Activated effector memory CD4-positive, alpha-beta T cell treated with Interleukin-2 at 50 U/mL for 16 hours (primary cell): Measurements from ENCODE around the gene PIGT.

Source experiments
- DNase-seq: peaks from one replicate; pipeline ENCODE4 v3.0.0-alpha.2; 2020

The PIGT gene

DNA sequence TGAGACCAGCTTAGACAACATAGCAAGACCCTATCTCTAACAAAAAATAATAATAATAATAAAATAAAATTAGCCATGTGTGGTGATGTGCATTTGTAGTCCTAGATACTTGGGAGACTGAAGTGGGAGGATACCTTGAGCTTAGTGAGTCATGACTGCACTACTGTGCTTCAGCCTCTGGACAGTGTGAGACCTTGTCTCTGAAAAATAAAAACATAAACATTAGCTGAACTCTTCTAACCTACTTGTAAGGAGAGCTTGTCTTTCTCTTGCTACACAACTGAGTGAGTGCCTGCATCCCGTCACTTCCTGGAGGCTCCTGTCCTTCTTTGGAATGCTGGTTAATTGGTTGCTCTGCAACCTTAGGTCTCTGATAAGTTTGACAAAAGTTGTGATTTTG lies 13.0 kb upstream of the PIGT start:
- no peak for DNase-seq

GRCh38 chr20:45404438-45404837 lies 11.5 kb upstream of the PIGT start:
- no peak for DNase-seq

DNA sequence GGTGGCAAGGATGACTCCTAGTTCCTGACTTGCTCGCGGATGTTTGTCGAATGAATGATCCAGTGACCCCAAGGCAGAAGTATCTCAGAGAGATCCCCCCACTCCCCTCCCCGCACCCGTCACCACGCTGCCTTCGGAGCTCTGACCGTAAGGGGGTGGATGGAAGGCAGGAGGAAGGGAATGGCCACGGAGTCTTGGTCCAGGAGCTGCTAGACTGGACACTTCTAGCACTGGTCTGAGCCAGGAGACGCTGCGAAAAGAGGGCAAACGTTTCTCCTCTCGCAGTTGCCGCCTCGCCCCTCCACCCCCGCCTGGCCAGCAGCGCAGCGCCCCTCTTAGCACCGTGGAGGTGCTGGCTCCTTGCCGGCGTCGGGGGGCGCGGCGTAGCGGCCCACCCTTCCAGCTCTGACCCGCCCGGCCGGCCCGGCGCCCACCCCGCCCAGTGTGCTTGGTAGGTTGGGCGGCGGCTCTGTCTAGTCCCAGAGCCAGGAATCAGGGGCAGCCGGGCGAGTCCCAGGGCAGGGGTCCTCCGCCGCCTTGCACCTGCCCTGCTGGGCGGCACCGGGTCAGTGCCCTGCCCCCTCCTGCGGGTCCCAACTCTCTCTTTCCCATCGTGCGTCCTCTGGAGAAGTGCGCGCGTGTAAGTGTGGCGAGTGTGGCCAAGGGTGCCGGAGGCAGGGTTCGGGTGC lies 10.2 kb upstream of the PIGT start:
- DNase-seq = no peak

DNA sequence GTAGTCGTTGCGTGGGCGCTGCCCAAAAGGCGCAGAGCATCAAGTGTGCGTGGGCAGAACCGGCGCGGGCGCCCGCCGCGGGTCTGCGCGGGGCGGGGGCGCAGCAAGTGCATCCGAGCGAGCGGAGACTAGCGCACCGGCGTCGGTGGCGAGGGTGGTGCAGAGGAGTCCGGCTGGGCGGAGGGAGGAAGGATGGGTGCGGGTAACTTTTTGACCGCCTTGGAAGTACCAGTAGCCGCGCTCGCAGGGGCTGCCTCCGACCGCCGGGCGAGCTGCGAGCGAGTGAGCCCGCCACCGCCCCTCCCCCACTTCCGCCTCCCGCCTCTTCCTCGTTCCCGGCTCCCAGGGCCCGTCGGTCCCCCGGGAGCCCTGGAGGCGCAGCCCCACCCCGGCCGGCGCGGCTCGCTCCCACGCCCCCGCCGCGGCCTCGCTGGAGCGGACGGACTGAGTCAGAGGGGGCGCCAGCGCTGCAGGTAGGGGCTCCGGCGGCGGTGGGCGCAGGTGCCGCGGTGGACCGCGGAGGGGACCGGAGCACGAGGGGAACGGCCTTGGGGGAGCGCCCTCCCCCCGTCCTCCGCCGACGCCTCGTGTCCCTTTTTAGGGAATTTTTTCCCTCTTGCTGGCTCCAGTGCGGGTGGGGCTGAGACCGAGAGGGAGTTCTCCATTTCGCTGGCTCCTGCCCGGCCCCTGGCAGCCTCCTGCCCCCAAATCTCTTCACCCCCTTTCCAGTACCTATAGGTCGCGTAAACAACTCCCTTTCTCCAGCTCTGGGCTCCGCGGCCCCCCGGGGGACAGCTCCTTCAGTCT lies 9.5 kb upstream of the PIGT start:
- no peak for DNase-seq

- DNase-seq = no peak
Observed at GRCh38 chr20:45407067-45407745, 8.7 kb upstream of the PIGT start.

- DNase-seq = no peak
Observed at GRCh38 chr20:45407783-45408645, 7.9 kb upstream of the PIGT start, which contains the start of gene DBNDD2. DBNDD2 (plus strand) TSS chr20:45408289; CDS start chr20:45408468, 179 bp downstream.

DNA sequence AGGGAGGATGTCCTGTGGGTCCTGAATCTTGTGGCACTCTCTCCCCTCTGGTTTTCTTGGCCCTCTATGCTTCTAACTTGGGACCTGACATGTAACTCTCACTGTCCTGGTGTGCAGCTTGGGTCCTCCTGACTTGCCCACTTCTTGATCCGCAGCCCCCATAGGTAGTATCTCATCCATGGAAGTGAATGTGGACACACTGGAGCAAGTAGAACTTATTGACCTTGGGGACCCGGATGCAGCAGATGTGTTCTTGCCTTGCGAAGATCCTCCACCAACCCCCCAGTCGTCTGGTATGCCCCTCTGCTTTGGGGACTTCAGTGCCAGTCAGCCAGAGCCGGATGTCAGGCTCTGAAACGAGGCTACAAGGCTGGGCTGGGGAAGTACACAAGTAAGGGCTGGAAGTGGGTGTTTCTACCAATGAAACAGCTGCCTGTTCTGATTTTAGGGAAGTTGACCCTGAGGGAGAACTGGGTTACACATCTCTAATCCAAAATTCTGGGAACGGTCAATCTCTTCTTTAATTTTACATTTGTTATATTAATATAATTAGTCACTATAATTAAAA lies 7.2 kb upstream of the PIGT start:
- DNase-seq = no peak

DNA sequence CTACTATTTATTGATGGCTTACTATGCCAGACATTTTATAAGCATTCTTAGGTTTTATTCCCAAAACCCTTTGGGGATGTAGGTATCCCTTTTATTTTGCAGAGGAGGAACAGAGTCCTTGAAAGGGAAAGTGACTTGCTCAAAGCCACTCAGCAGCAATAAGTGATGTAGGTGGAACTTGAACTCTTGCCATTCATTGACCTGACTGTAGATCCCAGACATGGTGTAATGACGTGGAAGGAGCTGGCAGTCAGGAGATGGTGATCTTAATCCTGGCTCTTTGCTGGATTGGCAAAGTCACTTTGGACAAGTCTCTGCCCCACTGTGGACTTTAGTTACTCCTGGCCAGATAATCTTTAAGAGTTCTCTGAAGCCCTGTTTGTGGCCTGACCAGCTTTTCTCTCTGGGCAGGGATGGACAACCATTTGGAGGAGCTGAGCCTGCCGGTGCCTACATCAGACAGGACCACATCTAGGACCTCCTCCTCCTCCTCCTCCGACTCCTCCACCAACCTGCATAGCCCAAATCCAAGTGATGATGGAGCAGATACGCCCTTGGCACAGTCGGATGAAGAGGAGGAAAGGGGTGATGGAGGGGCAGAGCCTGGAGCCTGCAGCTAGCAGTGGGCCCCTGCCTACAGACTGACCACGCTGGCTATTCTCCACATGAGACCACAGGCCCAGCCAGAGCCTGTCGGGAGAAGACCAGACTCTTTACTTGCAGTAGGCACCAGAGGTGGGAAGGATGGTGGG lies 6.2 kb upstream of the PIGT start:
- no peak for DNase-seq

- DNase-seq = no peak
Observed at GRCh38 chr20:45410887-45411286, 5.1 kb upstream of the PIGT start.

DNA sequence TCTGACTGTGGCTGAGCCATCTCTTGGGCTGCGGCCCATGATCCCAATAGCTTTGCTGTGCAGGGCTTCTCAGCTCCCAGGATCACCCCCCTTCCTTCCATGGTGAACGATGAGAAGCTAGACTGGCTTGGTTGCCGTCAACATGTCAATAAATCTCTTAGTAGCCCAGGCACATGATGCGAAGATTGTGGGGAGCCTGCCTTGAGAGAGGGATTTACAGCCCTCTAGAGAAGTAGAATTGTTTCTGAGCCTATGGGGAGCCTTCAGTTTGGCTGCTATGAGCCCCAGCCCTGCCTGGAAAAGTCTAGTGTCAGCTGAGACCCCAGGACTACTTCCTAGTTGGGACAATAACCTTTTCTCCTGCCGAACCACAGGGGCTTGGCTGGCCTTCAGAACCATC lies 3.3 kb upstream of the PIGT start:
- no peak for DNase-seq

DNA sequence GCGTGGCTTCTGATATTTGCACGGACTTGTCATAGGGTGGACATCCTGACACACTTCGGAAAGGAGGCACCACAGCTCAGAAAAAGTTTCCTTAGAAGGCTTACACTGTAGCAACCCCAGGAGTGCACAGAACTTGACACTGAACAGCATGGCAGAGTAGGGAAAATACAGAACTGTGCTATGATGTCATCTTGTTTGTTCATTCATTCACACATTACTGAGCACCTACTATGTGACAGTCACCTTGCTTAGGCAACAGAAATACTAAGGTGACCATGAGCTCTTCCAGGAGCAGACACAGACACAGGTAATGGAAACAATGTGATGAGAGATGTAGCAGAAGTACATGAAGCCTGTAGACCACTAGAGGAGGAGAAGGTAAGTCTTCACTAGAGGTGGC lies 2.5 kb upstream of the PIGT start:
- no peak for DNase-seq

GRCh38 chr20:45416917-45417316 lies 976 bp downstream of the PIGT start:
- no peak for DNase-seq

DNA sequence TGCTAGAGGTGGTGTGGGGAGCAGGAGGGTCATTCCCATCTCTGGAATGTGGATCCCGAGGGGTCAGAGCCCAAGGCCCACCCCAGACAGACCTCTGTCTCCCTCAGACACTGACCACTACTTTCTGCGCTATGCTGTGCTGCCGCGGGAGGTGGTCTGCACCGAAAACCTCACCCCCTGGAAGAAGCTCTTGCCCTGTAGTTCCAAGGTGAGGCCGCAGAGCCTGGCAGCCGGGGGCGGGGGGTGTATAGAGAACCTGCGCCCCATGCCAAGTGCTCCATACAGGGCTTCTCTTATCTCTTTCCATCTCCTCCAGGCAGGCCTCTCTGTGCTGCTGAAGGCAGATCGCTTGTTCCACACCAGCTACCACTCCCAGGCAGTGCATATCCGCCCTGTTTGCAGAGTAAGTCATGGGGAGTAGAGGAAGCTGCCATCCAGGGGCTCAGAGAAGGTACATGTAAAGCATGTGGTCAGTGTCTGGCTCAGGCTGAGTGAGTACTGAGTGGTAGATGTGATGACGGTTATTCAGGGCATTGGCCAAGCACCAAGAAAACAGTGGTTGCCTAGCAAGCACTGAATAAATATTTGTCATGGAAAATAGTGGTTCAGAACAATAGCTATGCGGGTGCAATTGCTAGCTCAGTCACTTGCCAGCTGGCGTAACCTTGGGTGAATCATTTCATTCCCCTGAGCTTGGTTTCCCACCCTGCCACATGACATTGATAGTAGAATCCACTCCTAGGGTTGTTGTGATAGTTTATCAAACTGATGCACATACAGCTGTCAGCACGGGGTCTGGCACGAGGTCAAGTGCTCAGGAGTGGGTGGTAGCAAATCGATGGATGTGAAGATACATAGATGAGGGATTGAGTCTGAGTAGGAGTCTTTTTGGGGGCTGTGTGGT lies 3.5 kb downstream of the PIGT start:
- no peak for DNase-seq

DNA sequence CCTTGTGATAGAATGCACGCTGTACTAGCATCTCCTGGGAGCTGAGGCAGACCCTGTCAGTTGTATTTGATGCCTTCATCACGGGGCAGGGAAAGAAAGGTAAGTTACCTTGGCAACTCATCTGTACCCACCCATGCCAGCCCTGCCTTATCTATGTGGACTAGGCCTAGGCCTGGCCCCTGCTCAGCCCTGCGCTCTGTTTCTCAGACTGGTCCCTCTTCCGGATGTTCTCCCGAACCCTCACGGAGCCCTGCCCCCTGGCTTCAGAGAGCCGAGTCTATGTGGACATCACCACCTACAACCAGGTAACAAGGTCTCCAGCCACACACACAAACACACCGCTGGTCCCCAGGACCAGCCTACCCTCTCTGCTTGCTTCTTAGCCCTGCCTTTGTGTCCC lies 4.2 kb downstream of the PIGT start:
- DNase-seq = no peak

DNA sequence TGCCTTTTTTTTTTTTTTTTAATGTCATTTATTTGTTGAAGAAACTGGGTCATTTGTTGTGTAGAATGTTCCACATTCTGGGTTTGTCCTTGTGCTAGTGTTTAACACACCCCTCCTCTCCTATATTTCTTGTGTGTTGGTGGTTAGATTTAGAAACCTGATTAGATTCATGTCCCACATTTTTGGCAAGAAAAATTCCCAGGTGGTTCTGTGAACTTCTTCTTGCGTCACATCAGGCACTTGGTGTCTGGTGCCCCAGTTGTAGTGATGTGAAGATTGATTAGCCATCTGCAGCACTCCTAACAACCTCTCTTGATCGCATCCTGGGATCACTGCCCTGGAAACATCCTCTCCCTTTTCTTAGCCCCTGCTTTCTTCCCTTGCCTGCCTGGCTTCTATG lies 7.8 kb downstream of the PIGT start:
- no peak for DNase-seq

DNA sequence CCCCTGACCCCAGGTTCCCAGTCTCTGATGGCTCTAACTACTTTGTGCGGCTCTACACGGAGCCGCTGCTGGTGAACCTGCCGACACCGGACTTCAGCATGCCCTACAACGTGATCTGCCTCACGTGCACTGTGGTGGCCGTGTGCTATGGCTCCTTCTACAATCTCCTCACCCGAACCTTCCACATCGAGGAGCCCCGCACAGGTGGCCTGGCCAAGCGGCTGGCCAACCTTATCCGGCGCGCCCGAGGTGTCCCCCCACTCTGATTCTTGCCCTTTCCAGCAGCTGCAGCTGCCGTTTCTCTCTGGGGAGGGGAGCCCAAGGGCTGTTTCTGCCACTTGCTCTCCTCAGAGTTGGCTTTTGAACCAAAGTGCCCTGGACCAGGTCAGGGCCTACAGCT lies 9.6 kb downstream of the PIGT start:
- no peak for DNase-seq

DNA sequence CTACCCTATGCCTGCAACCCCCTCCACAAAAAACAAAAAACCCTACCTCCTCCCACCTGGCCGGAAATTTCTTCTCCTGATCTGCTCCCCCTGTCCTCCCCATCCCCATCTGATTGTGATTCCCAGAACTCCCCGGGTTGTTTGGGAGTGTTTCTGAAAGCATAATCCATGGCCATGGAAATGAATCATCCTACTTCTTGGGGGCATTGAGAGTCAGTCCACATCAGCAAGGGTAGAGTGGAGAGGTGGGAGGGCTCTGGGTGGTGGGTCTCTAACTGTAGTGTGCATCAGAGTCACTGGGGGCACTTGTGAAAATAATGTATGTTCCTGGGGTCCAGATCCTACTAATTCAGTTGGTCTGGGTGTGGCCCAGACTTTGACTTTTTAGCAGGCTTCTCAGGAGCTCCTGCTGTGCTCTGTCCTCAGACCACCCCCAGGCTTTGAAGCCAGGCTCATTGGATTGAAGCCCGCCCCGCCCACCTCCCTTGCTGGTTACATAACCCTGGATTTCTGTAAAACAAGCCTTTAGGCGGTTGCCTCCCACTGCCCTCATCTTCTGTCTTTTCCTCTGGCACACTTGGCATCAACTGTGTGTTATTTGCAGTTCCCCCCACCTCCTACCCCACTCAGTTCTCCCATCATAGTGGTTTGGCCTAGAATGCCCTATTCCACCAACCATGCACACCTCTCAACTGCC lies 10.5 kb downstream of the PIGT start:
- DNase-seq = no peak

GRCh38 chr20:45427236-45428149 lies 11.6 kb downstream of the PIGT start:
- DNase-seq = no peak

- DNase-seq = no peak
Observed at GRCh38 chr20:45429618-45430017, 13.7 kb downstream of the PIGT start.
